GM21381 (cell line): ENCODE data around the gene FBXW2.
A peak's percentile ranks its signal among the peaks of the same experiment; 100 is the strongest.

Experiments used
- ATAC-seq: cut with Tn5 transposase; IDR thresholded peaks from one replicate; pipeline ENCODE4 v1.9.1; 2021; ENCODE audit warnings: mild to moderate bottlenecking, moderate library complexity; ENCODE audit not compliant: unreplicated experiment

Gene FBXW2

GRCh38 chr9:120715389-120715924 is 77.8 kb downstream of the FBXW2 start:
- no peak for ATAC-seq

- ATAC-seq: no peak
These were observed 78.3 kb downstream of the FBXW2 start for GRCh38 chr9:120714846-120715388.

- ATAC-seq: peak; percentile 93
These were observed 78.9 kb downstream of the FBXW2 start, which contains the start of gene MEGF9 for GRCh38 chr9:120714088-120714845. Gene MEGF9 (minus strand): TSS chr9:120714470. CDS start chr9:120714358, 112 bp downstream.

- ATAC-seq: no peak
These were observed 79.7 kb downstream of the FBXW2 start for GRCh38 chr9:120713257-120714087.

GRCh38 chr9:120712539-120713031 is 80.6 kb downstream of the FBXW2 start:
- no peak for ATAC-seq

GRCh38 chr9:120711841-120712538 is 81.2 kb downstream of the FBXW2 start:
- ATAC-seq: no peak

GRCh38 chr9:120711354-120711753 is 81.9 kb downstream of the FBXW2 start:
- ATAC-seq: no peak

GRCh38 chr9:120710110-120710981 is 82.9 kb downstream of the FBXW2 start:
- no peak for ATAC-seq

- ATAC-seq: no peak
These were observed 84.5 kb downstream of the FBXW2 start for GRCh38 chr9:120708526-120709224.

- no peak for ATAC-seq
These were observed 86.0 kb downstream of the FBXW2 start for GRCh38 chr9:120707170-120707569.
